HG03342 (cell line): ENCODE results near the gene LGI2.

Experiments
- ATAC-seq: cut with Tn5 transposase; IDR thresholded peaks from one replicate; pipeline ENCODE4 v1.9.1; 2021; ENCODE audit warnings: mild to moderate bottlenecking, moderate library complexity; ENCODE audit not compliant: unreplicated experiment

Gene LGI2

DNA sequence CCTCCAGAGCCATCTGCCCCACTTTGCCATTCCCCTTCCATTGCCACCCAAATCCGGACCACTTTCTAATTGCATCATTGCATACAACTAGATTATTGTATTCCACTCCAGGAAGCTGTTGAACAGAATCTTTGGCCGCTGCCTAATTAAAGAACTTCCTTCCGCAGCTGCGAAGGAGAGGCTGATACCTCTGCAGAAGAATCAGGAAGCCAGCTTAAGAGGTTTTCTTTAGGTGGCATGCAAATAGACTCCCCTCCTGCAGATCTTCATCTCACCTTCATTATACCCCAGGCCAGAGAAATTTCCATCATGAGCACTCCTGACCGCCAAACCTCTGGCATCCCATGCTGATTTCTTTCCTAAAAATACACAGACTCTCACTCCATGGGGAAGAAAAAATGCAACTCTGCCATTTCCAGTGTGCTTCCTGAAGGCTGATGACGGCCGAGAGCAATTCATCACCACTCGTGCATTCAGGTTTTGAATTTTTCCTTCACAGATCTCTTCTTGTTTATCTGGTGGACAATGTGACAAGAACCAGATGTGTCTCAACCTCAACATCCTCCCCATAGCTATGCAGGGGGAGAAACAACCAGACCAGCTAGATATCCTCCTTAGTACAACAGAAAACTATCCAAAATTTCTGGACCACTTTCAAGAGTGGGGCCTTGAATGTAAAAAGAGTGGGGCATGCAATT, 31.2 kb downstream of the LGI2 start:
- no peak for ATAC-seq

DNA sequence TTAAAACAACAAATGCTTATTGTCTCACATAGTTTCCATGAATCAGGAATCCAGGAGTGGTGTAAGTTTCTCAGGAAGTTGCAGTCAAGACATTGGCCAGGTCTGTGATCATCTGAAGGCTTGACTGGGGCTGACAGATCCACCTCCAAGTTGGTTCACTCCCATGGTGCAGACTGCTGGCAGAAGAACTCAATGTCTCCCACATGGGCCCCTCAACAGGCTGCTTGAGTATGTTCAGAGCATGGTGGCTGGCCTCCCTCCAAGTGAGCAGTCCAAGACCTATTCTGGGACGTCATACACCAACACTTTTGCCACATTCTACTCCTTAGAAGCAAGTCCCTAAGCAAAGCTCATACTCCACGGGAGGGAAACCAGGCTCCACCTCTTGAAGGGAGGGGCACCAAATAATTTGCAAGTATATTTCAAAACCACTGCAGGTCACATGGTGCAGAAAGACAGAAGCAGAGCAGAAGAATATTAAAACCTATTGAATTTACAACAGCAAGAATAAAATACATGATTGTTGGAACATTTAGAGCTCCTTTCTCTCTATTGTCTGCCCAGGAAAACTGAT, 35.3 kb downstream of the LGI2 start:
- no peak for ATAC-seq

DNA sequence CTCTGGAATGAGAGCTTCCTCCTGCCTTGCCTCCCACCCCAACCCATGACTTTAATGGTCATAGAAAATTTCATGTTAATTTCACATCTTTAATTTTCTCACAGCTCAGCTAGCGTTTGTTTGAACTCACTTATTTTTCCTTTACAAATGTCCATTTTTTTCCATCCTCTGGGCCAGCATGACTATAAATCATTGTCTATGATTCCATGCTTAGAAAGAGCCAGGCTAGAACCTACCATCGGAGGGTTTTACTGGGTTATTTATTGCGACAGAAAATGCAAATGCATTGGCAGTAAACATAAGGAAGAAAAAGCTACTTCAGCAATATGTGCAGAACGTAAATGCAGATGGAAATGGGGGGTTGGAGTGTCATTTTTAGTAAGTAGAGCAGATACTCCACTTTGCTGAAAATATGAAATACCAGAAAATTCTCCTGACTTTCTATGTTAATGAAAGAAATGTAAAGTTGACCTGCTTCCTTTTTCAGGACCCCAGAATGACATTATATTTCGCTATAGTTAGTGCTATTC, 37.1 kb downstream of the LGI2 start:
- no peak for ATAC-seq

DNA sequence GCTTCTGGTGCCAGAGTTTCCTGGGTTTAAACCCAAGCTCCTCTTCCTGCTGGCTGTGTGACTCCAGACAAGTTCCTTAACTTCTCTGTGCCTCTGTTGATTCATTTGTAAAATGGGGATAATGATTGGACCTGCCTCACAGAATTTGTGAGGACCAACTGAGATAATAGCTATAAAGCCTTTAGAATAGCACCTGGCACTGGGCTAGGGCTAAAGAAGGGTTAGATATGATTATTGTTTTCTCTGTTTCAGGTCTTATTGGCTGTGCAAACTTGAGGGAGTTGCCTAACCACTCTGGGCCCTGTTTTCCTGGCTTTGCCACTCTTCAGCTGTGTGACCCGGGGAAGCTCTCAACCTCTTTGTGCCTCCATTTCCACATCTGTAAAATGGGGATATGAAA, 37.8 kb downstream of the LGI2 start:
- ATAC-seq = no peak

DNA sequence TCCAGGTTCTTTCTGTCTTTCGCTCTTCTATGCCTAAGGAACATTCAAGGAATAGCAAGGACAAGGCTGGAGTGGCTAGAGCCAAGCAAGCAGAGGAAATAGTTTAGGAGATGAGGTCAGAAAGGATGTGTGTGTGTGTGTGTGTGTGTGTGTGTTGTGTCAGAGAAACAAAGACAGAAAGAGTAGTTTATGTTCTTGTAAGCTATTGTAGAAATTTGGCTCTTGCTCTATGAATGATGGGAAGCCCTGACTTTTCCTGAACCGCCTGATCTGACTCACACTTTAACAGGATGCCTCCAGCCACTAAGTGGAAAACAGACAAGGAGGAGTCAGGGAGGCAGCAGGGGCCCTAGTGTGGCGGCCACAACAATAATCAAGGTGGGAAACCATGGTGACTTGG, 39.7 kb downstream of the LGI2 start:
- no peak for ATAC-seq

DNA sequence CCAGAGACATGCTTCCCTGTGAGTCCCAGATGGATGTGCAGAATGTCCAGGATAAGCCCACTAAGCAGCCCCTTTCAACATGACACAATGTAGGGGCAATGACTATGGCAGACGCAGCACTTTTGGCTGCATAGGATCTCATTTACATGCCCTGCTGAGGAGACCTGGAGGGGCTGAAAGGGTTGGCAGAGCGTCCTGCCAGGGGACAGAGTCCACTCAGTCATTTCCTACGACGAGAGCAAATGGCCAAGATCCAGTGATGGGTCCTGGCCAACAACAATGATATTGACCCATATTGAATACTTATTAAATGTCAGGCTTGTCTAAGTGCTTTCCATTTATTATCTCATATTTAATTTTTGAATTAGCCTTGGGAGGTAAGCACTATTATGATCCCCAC, 41.4 kb downstream of the LGI2 start:
- ATAC-seq = no peak

DNA sequence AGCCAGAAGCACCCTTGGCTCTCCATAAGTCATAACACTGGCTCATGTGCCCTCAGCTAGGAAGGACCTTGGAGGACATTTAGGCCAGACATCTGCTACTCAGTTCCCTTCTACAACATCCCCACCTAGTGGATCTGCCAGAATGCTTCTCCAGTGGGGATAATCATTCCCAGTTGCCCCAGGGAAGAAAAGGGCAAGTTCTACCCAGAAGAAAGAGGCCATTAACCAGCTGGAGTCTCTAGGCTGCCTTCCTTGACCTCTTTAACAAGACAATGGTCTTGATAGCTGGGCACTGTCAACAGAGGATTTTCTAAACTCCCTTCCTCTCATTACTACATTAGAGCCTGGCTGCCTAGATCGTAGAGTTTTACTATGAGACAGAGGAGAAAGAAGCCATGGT, 42.0 kb downstream of the LGI2 start:
- ATAC-seq = no peak

DNA sequence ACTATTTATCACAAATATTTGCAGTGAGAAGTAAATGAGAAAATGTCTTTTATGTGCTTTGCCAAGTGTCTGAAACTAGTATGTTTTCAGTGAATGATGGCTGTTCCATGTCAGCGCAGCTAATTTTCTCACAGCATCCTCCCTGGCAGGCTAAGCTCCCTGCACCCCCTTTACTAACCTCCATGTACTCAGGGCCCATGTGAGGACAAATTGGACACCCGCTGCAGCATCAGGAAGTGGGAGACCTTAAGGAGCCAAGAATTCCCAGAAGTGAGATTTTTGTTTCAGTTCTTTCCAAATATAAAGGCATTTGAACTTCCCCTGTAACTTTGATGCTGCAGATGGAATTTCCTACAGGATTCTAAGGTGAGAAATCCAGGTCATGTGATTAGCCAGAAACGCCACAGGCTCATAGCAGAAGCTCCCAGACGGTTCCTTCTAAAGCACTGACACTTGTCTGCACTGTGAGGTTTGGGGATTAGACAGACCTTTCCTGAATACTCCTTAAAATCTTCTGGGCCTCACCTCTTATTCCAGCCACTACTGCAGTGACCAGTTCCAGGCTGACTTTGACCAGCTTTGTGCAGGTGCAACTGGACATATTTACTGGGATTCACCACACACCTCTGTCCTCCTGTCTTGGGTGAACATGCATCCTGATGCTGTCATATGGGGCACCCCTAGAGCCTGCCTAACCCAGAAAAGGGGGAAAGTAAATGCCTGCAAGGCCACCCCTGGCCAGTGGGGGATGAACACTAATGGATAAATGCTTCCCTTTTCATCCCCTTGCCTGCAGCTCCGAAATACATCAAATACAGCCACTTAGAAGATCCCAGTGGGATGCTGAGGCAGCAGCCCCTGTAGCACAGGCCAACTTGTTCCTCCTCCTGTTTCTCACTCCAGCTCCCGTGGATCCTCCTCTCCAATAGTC, 45.9 kb downstream of the LGI2 start:
- ATAC-seq = no peak

DNA sequence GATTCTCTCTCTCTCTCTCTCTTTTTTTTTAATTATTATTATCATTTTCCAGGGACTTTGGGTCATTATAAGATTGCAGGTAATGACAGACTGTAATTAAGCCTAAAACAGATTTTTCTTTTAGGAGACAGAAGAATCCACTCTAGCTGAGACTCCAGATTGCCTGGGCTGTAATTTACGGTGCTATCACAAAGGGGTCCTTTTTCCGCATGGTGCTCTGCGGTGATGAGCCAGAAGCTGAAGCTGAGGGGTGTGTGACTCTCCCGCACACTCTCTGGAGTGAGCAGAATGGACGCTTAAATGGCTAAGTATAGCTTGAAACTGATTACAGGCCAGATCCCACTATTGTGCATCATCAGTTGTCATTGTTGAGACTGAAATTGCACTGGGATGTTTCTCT, 50.0 kb downstream of the LGI2 start:
- ATAC-seq = no peak

DNA sequence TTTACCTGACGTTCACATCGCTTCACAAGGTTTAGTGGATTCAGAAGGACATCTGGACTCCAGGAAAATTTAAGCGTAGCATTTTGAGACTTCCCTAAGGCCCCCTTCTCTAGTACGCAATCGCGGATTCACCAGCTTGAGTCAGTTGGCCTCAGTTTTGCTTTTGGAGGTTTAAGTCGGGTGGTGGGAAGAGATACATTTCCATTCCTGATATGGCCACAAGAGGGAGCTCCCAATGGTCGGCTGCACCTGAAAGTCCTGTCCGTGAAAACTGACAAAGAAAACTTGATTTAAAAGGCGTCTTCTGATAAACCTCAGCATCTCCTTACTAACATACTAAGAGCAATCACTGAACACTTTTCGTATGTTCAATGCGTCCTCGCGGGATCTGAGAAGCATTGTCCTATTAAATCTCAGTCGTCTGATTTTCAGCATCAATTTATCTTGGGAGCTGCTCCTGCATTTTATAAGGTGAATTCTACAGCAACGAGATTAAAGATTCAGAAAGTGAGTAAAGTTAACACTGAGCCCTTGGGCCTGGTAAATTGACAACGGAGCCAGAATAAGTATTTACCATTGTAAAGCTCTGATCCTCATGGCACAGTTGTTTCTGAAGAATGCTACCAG, 50.6 kb downstream of the LGI2 start:
- peak; percentile 66 for ATAC-seq

DNA sequence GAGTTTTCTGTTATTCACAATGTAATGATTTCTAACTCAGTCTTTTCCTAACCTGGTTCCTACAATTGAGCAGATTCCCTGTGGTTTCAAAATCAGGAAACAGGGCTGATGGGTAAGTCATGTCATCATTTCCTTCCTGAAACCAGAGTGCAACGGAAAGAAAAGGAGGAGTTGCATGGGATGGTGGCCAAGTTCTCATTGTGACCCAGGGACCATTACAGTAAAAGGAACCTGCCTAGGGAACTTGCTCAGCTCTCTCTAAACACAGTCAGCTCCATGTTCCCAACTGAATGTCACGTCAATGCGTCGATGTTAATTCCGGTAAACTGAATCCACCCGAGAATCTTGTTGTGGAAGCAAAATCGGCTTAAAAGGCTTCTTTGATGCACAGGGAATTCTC, 51.2 kb downstream of the LGI2 start:
- no peak for ATAC-seq

DNA sequence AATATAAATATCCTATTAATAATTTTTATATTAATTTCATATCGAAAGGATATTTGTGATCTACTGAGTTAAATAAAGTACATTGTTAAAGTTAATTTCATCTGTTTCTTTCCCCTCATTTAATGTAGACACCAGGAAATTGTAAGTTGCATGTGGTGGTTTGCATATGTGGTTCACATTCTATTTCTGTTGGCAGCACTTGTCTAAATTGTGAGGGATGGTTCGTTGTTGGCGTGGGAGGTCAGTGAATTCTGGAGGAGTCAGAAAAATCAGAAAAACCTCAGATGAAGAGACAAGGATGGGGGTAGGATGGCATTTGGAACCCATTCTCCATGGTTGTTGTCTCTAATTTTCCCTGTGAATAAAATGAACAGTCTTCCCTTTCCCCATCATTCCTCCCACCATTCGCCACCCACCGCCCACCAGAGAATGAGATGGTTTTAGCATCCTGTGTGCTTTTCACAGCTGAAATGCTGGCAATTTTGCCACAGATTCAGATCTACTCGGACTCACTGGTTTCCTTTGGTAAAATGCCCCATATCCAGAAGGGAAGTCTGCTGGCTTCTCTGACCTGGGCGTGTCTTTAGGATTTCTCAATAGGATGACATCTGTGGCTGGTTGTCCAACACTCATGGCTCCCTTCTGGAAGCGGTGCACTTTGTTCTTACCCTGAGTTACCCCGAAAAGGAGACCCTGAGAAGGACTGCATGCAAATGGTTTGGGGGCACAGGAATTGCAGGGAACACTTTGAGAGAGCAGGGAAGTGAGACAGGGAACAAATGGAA, 52.3 kb downstream of the LGI2 start:
- no peak for ATAC-seq

DNA sequence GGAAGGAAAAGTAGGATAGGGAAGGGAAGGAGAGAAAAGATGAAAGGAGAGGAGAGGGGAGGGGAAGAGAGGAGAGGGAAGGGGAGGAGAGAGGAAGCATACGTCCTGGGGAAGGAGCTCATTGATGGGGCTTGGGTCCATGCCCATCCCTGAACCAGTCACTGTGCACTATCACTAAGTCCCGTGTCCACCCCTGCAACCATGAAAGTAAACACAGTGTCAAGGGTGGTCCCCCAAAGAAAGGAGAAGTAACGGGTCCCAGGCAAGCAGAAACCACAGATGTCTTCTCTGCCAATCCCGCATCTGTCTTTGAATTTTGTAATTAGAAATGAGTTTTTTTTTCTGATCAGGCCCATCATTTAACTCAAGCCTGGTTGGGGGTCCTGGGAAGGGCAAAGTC, 55.2 kb downstream of the LGI2 start:
- ATAC-seq = no peak

DNA sequence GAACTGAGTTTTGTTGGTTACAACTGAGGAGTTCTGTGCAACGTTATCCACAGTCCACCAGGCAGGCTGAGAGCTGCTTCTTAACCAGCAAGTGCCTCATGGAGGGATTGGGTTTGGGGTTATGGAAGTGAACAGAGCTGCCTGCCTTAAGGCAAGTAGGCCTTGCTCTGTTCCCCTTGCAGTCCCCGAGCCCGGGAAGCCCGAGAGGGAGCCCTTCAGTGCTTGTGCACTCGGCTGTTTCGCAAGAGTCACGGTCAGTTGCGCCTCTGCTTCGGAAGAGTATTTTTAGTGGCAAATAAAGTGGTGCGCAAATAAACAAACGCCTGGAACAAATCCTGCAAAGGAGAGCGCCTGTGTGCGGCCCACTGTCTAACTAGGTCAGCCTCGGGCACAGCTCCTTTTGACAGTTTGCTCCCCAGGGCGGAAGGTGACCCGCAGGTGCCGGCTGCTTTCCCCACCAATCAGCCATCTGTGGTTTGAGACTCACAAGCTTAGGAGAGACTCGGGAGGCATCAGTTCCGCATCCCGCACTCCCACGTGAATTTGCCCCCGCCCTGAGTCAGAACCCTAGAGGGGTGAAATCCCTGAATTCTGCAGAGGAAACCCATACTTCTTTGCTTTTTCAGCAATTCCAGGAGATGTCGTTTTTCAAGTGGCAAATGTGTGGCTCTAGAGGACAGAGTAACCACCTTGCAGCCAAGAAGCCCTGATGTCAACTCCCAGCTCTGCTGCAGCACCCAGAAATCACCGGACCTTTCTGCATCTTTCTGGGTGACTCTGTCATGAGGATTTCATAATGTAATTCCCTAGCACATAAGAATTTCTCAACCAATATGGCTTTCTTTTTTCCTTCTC, 56.8 kb downstream of the LGI2 start:
- no peak for ATAC-seq

DNA sequence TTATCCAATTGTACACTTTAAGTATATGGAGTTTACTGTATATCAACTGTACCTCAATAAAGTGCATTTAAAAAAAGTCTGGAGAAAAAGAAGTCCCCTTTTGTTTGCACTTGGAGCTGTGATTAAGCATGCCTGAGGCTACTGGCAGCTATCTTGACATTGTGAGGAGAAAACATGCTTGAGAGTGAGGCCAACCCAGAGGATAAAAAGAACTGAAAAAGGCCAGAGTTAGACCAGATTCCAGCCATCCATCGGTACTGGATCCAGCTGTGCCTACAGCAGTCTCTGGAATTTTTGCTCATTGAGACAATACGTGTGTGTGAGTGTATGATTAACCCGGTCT, 57.4 kb downstream of the LGI2 start:
- no peak for ATAC-seq

DNA sequence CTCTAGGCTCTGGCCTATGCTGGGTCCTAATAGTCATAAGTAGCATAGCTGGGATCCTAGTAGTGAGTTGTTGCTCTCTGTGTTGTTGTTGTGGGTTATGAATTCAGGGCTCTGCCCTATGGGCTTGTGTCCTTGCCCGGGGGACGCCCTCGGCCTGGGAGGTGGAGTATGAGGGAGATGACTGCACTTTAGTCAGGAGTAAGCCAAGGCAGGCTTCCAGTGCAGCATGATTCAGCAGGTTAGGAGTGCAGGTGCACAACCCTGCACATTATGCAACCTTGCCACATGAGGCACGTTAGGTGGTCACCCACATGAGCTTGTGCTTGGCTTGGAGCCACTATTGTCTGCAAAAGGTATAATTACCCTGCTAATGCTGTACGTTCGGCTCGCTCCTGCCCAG, 59.6 kb downstream of the LGI2 start:
- no peak for ATAC-seq

DNA sequence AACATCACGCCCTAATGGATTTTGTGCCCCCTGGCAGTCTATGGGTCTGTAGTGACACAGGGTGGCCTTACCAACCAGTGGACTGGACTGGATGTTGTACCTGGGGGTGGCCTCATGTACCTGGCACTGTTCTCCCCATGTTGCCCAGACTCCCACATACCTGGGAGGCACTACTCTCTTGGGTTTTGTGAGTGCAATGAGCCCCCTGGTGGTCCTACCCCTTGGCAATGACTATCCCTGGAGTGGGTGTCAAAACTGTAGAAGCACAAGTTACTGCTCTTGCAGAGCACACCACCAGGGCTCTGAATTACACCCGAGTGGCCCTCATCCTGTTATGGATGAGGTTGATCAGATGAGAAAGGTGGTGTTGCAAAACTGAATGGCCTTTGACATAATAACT, 60.1 kb downstream of the LGI2 start:
- ATAC-seq = no peak

DNA sequence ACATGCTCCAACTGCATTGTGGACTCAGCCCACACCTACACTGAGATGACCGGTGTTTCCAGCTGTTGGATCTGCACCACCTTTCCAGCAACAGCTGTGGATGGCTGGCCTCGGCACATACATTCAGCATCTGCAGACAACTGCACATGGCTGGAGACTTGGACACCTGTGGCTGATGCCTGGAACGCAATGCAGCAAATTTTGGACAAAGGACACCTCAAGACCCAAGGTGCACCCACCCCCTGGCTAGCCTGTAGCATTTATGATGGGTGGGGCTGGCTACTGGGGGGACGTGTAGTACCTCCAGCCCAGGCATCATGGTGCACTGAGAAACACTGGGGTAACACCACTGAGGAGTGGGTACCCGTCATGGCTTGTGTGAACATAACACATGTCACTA, 60.6 kb downstream of the LGI2 start:
- ATAC-seq = no peak

DNA sequence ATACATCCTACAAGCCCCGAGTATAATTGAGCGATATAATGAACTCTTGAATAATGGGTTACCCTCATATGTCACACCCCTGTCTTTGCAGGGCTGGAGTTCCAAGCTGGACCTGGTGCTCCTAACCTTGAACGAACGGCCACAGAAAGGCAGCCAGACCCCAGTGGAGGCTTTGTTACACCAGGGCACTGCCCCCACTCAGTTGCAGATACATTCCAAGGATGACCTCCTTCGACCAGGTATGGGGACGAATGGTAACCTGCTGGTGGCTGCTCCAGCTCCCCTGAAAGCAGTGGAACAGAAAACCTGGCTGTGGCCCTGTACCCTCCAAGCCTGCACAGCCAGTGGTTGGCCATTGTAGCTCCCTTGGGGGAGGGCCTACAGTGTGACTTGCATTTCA, 61.3 kb downstream of the LGI2 start:
- ATAC-seq = no peak

DNA sequence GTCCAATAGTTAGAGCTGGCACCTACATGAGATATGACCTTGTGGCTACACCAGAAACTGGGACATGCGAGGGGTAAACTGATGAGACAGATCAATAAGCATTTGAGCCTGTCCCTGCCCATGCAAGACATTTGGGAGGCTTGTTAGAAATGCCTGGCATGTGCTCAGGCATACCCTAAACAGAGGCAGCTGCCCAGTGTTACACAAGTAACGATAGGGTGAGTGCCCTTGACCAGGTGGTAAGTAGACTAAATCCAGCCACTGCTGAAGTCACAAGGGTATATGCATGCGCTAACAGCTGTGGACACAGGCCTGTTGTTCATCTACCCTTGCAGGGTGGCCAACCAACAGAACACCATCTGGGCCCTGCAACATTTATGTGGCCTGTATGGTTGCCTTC, 61.8 kb downstream of the LGI2 start:
- no peak for ATAC-seq
